Endothelial cell of umbilical vein (primary cell): ENCODE measurements around the gene HMGCS2. TPM values are rescaled to one million over a fixed set of nuclear protein-coding genes. Genes with fewer than 3 reads are reported as not detected.

Source experiments
- BruUV-seq: library from RNA; stranded (reverse); fragments of 400-500 nt; replicated peaks from 2 replicates; lab custom pipeline; 2021; lab: Mats Ljungman, UMichigan
- CTCF ChIA-PET: fragments of 300-600, 350-600 bp; sonication (Branson Sonifier 250); formaldehyde crosslinking; loops from one replicate; lab custom pipeline; 2021; ENCODE audit warnings: antibody characterized with exemption, inconsistent platforms; lab: Charles Lee
- POLR2A ChIA-PET: fragments of 300-600, 350-600 bp; sonication (Branson Sonifier 250); formaldehyde crosslinking; loops from one replicate; lab custom pipeline; 2021; ENCODE audit warnings: antibody characterized with exemption, inconsistent platforms; lab: Charles Lee
- DNase-seq: peaks from one replicate; pipeline ENCODE4 v3.0.0-alpha.2; 2011; ENCODE audit warnings: low read depth, low spot score
- FAIRE-seq: peaks from 2 replicates; lab custom pipeline; 2011; peaks lifted over from hg19 to GRCh38; lab: Jason Lieb, UNC
- H2AFZ ChIP-seq: 2 replicates; pipeline ENCODE4 v1.6.0; 2012; ENCODE audit warnings: low read depth, low read length, control low read depth, inconsistent platforms
- H3K27ac ChIP-seq: 2 replicates; pipeline ENCODE4 v1.5.1; 2011; ENCODE audit warnings: low read depth, mild to moderate bottlenecking, control low read depth, low read length, moderate library complexity; ENCODE audit not compliant: insufficient read depth
- H3K27me3 ChIP-seq, 2 experiments: 2 replicates each; pipeline versions ENCODE4 v1.6.0 to v1.6.1; 2011; ENCODE audit warnings: low read length in 2 of 2, mixed read lengths in 1 of 2; ENCODE audit not compliant: control insufficient read depth in 2 of 2, insufficient read depth in 2 of 2
- H3K36me3 ChIP-seq, 2 experiments: 2 replicates in 1 of 2; 3 replicates in 1 of 2; pipeline ENCODE4 v1.5.1; 2011; ENCODE audit warnings: low read length in 2 of 2, mild to moderate bottlenecking in 1 of 2, moderate library complexity in 1 of 2; ENCODE audit not compliant: control insufficient read depth in 2 of 2, insufficient read depth in 2 of 2; ENCODE audit errors: extremely low read depth in 1 of 2
- H3K4me1 ChIP-seq: 3 replicates; pipeline ENCODE4 v1.5.1; 2011; ENCODE audit warnings: mild to moderate bottlenecking, low read length; ENCODE audit not compliant: control insufficient read depth, insufficient read depth; ENCODE audit errors: extremely low read depth
- H3K4me2 ChIP-seq: 2 replicates; pipeline ENCODE4 v1.6.1; 2011; ENCODE audit warnings: low read length, control low read depth, mixed read lengths; ENCODE audit not compliant: insufficient read depth
- H3K4me3 ChIP-seq, 3 experiments: fragments of 200-600 bp in 1 of 3; sonication (generic), shearing (Covaris generic) in 1 of 3; replicated peaks in 1 of 3; 2 replicates each; pipeline ENCODE4 v1.5.1; 2011 to 2016; ENCODE audit warnings: control low read depth in 3 of 3, low read length in 3 of 3, mild to moderate bottlenecking in 2 of 3, inconsistent platforms in 1 of 3, low read depth in 1 of 3, moderate library complexity in 1 of 3; ENCODE audit not compliant: insufficient read depth in 1 of 3
- H3K79me2 ChIP-seq: 2 replicates; pipeline ENCODE4 v1.6.0; 2012; ENCODE audit warnings: low read length, inconsistent platforms; ENCODE audit not compliant: control insufficient read depth, insufficient read depth
- H3K9ac ChIP-seq: replicated peaks from 2 replicates; pipeline ENCODE3; 2011; ENCODE audit warnings: low read length, control low read depth; ENCODE audit not compliant: insufficient read depth; ENCODE audit errors: extremely low read depth
- H3K9me1 ChIP-seq: replicated peaks from 3 replicates; pipeline ENCODE4 v1.6.0; 2011; ENCODE audit warnings: mild to moderate bottlenecking, low read length; ENCODE audit not compliant: control insufficient read depth, insufficient read depth; ENCODE audit errors: extremely low read depth
- H3K9me3 ChIP-seq: replicated peaks from 2 replicates; pipeline ENCODE4 v1.5.1; 2012; ENCODE audit warnings: low read length, inconsistent platforms; ENCODE audit not compliant: control insufficient read depth, insufficient read depth
- H4K20me1 ChIP-seq: replicated peaks from 2 replicates; pipeline ENCODE3; 2011; ENCODE audit warnings: mild to moderate bottlenecking, low read length; ENCODE audit not compliant: control insufficient read depth, insufficient read depth; ENCODE audit errors: extremely low read depth
- CTCF ChIP-seq, 2 donors: IDR thresholded peaks; 1 replicate in 1 of 2; 2 replicates in 1 of 2; pipeline ENCODE4 v1.5.1; 2011; ENCODE audit warnings: low read length in 2 of 2, mild to moderate bottlenecking in 2 of 2, moderate library complexity in 2 of 2, control low read depth in 1 of 2, inconsistent platforms in 1 of 2, low read depth in 1 of 2; ENCODE audit not compliant: insufficient read depth in 1 of 2; ENCODE audit errors: extremely low read depth in 1 of 2
- EZH2 ChIP-seq: IDR thresholded peaks from 2 replicates; pipeline ENCODE4 v1.6.1; 2012; ENCODE audit warnings: borderline replicate concordance, low read depth, mild to moderate bottlenecking, moderate library complexity, low read length, inconsistent platforms; ENCODE audit not compliant: severe bottlenecking
- FOS ChIP-seq: IDR thresholded peaks from 2 replicates; pipeline ENCODE4 v1.6.1; 2011; ENCODE audit warnings: mild to moderate bottlenecking, low read length, moderate library complexity, borderline replicate concordance; ENCODE audit not compliant: insufficient read depth
- GATA2 ChIP-seq: IDR thresholded peaks from 2 replicates; pipeline ENCODE4 v1.7.0; 2011; ENCODE audit warnings: low read depth, mild to moderate bottlenecking, moderate library complexity, mixed read lengths, low read length; ENCODE audit not compliant: insufficient read length, insufficient read depth
- JUN ChIP-seq: IDR thresholded peaks from 2 replicates; pipeline ENCODE4 v1.6.1; 2011; ENCODE audit warnings: borderline replicate concordance, low read depth; ENCODE audit not compliant: insufficient read length, insufficient read depth
- MAX ChIP-seq: IDR thresholded peaks from 2 replicates; pipeline ENCODE4 v1.6.1; 2011; ENCODE audit not compliant: insufficient read depth, insufficient read length
- MYC ChIP-seq: IDR thresholded peaks from one replicate; pipeline ENCODE4 v1.6.1; 2011; ENCODE audit warnings: mild to moderate bottlenecking, low read depth, low read length
- POLR2A ChIP-seq: IDR thresholded peaks from 2 replicates; pipeline ENCODE4 v1.6.1; 2012; ENCODE audit warnings: low read depth, mild to moderate bottlenecking, control low read depth, low read length
- POLR2AphosphoS5 ChIP-seq: IDR thresholded peaks from 2 replicates; pipeline ENCODE4 v1.6.1; 2012; ENCODE audit warnings: low read depth, mild to moderate bottlenecking, control low read depth, low read length, moderate library complexity; ENCODE audit not compliant: insufficient read depth
- dilution Hi-C: fragments of 300-500 bp; cut with MboI; formaldehyde crosslinking; loops from one replicate; pipeline ENCODE4 v1.15.0; 2019; ENCODE audit warnings: low sequenced_read_pairs; ENCODE audit not compliant: extremely low pct_ligation_motif_present
- intact Hi-C: fragments of 100-400 bp; cut with micrococcal nuclease; formaldehyde crosslinking; loops from one replicate; pipeline ENCODE4 v1.10.0; 2022
- polyA plus RNA-seq, 4 experiments: library from polyadenylated mRNA; depleted of rRNA in 3 of 4; stranded (reverse) in 3 of 4; unstranded in 1 of 4; fragments of >200 nt; gene quantifications; 2 replicates each; pipeline versions ENCODE4 v1.2.1 to v1.2.3, GENCODE V29; 2011 to 2012; ENCODE audit warnings: missing spikeins in 1 of 4
- total RNA-seq: library from RNA; stranded (reverse); gene quantifications from 2 replicates; pipeline ENCODE4 v1.2.3, GENCODE V29; 2021

Gene HMGCS2
- total and polyA plus RNA-seq, 2 donors (not counting 3 experiments of a cell fraction or from before 2014, with no cell fraction given): not detected

- no peak overlapping the region for H3K4me2 ChIP-seq
- dilution Hi-C loops: no loop called here
Measured at GRCh38 chr1:119808491-119808890, 39.8 kb upstream of the HMGCS2 start.

More at GRCh38 chr1:119808491-119808890, 39.8 kb upstream of the HMGCS2 start:
- no peak overlapping the region for H3K27ac ChIP-seq
- H4K20me1 ChIP-seq: no peaks in the 10 kb centered on the region
- no peak overlapping the region for H2AFZ ChIP-seq
- peak; percentile 2 for DNase-seq
- peaks cover 17 to 41% of the 10 kb centered on the region in 2 experiments for H3K27me3 ChIP-seq
- no peaks in the 10 kb centered on the region for H3K36me3 ChIP-seq
- H3K9me3 ChIP-seq: no peaks in the 10 kb centered on the region
- no peak overlapping the region for H3K4me3 ChIP-seq
- no peak overlapping the region for H3K9ac ChIP-seq
- FAIRE-seq: no peak
- no TSS peak for BruUV-seq
- TF ChIP-seq MYC (no peak), MAX (no peak), CTCF (IDR thresholded peaks at IDR 0.05; ENCODE audit: extremely low read depth in 1 of 2, insufficient read depth in 1 of 2, low read depth in 1 of 2, low read length in 2 of 2) (no peak), FOS (no peak), POLR2A (no peak), POLR2AphosphoS5 (no peak), EZH2 (no peak), JUN (no peak), GATA2 (no peak)
- intact Hi-C loops: loop anchor here (2.0 to 10.0 kb wide), 2 partner anchors 62 to 224 kb away; no protein-coding TSS in a partner anchor
- no peaks in the 10 kb centered on the region for H3K79me2 ChIP-seq
- ChIA-PET CTCF (interaction anchor here (0.6 to 2.2 kb wide), 38 partner anchors 9 to 225 kb away, joined by 3 to 25 read pairs (median 4); partner anchors contain the start of genes HMGCS2, PHGDH and ZNF697), POLR2A (no interaction called here)
- H3K4me1 ChIP-seq: no peaks in the 10 kb centered on the region
- no peaks in the 10 kb centered on the region for H3K9me1 ChIP-seq
